Stimulated activated CD4-positive, alpha-beta T cell treated with anti-CD3 and anti-CD28 coated beads, Interleukin-15, amount 100 ng/mL, for 24 hours (primary cell): ENCODE results near the gene SLC25A34.
"Not testable (repeated sequence)": the region's sequence is repeated elsewhere in the genome, so short reads cannot be mapped to it uniquely, and the experiment has no call there.

ENCODE experiments used
- DNase-seq: peaks from one replicate; pipeline ENCODE4 v3.0.0-alpha.2; 2020

Gene SLC25A34

GRCh38 chr1:15736038-15736891, at the start of gene SLC25A34:
SLC25A34 (plus strand) TSS chr1:15736258; CDS start chr1:15736486, 228 bp downstream.
- no peak for DNase-seq

GRCh38 chr1:15687446-15687845, 48.6 kb upstream of the SLC25A34 start:
- DNase-seq, result no peak

GRCh38 chr1:15690317-15690716, 45.7 kb upstream of the SLC25A34 start:
- DNase-seq, result no peak

- DNase-seq, result no peak
These were observed 44.5 kb upstream of the SLC25A34 start for GRCh38 chr1:15691434-15692032.

GRCh38 chr1:15692121-15692682, 43.9 kb upstream of the SLC25A34 start:
- no peak for DNase-seq

- DNase-seq, result no peak
These were observed 42.7 kb upstream of the SLC25A34 start for GRCh38 chr1:15693371-15693770.

- peak; percentile 43 for DNase-seq
These were observed 39.0 kb upstream of the SLC25A34 start for GRCh38 chr1:15696956-15697521.

- DNase-seq, result no peak
These were observed 37.9 kb upstream of the SLC25A34 start for GRCh38 chr1:15698201-15698600.

GRCh38 chr1:15699321-15699720, 36.7 kb upstream of the SLC25A34 start:
- DNase-seq, result not testable (repeated sequence)

- DNase-seq, result no peak
These were observed 35.5 kb upstream of the SLC25A34 start for GRCh38 chr1:15700508-15700907.

GRCh38 chr1:15701784-15702183, 34.3 kb upstream of the SLC25A34 start:
- DNase-seq, result no peak

GRCh38 chr1:15702722-15703550, 33.1 kb upstream of the SLC25A34 start:
- no peak for DNase-seq

- no peak for DNase-seq
These were observed 32.5 kb upstream of the SLC25A34 start for GRCh38 chr1:15703562-15703961.

GRCh38 chr1:15704526-15705183, 31.4 kb upstream of the SLC25A34 start:
- no peak for DNase-seq

GRCh38 chr1:15705184-15705566, 30.9 kb upstream of the SLC25A34 start:
- DNase-seq, result no peak

GRCh38 chr1:15706751-15707150, 29.3 kb upstream of the SLC25A34 start:
- DNase-seq, result no peak

GRCh38 chr1:15707239-15707925, 28.7 kb upstream of the SLC25A34 start:
- no peak for DNase-seq

GRCh38 chr1:15708486-15709137, 27.4 kb upstream of the SLC25A34 start:
- DNase-seq, result no peak

- DNase-seq, result no peak
These were observed 26.8 kb upstream of the SLC25A34 start for GRCh38 chr1:15709226-15709625.

GRCh38 chr1:15712168-15712567, 23.9 kb upstream of the SLC25A34 start:
- no peak for DNase-seq
